Psoas muscle (tissue), 8 donors: ENCODE data around the gene MYLK4. TPM values are rescaled to one million over a fixed set of nuclear protein-coding genes. Genes with fewer than 3 reads are reported as not detected.
A peak's percentile ranks its signal among the peaks of the same experiment; 100 is the strongest.

Experiments
- ATAC-seq, 4 donors: fragments of 200-7000 bp; cut with Tn5 transposase; one replicate each; pipeline ENCODE4 v1.9.1; 2020; ENCODE audit warnings: moderate library complexity in 3 of 4, mild to moderate bottlenecking in 2 of 4
- DNase-seq, 2 donors: peaks; one replicate each; pipeline ENCODE4 v3.0.0-alpha.2; 2020
- H3K27ac ChIP-seq: fragments of 200-600 bp; one replicate; pipeline ENCODE4 v1.8.0; 2022
- H3K27me3 ChIP-seq, 3 donors: fragments of 200-600 bp in 1 of 3; one replicate each; pipeline versions ENCODE4 v1.6.1 to v1.8.0; 2013 to 2022; ENCODE audit warnings: low read length in 2 of 3, mild to moderate bottlenecking in 2 of 3, moderate library complexity in 1 of 3; ENCODE audit not compliant: insufficient read depth in 3 of 3
- H3K36me3 ChIP-seq, 2 donors: fragments of 200-600 bp in 1 of 2; one replicate each; pipeline versions ENCODE4 v1.6.1 to v1.8.0; 2013 to 2022; ENCODE audit warnings: low read depth in 1 of 2, mild to moderate bottlenecking in 1 of 2, moderate library complexity in 1 of 2; ENCODE audit not compliant: insufficient read depth in 1 of 2
- H3K4me1 ChIP-seq: fragments of 200-600 bp; one replicate; pipeline ENCODE4 v1.8.0; 2022
- H3K4me3 ChIP-seq: fragments of 200-600 bp; one replicate; pipeline ENCODE4 v1.8.0; 2022; ENCODE audit warnings: mild to moderate bottlenecking
- H3K9me3 ChIP-seq: fragments of 200-600 bp; one replicate; pipeline ENCODE4 v1.8.0; 2022
- CTCF ChIP-seq: fragments of 200-600 bp; IDR thresholded peaks from one replicate; pipeline ENCODE4 v1.8.0; 2022; ENCODE audit warnings: antibody characterized with exemption
- WGBS, 3 donors: extraction: QIAGEN DNeasy Blood & Tissue Kit; methylation state at CpG; one replicate each; pipeline versions ENCODE4 v1.1.6 to v1.1.7; 2013; 5-methylcytosine and 5-hydroxymethylcytosine counted together
- intact Hi-C, 2 donors: fragments of 100-400 bp; cut with DNase I; formaldehyde crosslinking; loops; one replicate each; pipeline versions ENCODE4 v1.11.0 to v1.14.2; 2022
- polyA plus RNA-seq, 3 donors: library from polyadenylated mRNA; stranded (reverse); fragments of 200-250 nt; gene quantifications; one replicate each; pipeline ENCODE4 v1.2.3, GENCODE V29; 2013
- total RNA-seq, 4 donors: library from RNA; stranded (reverse); fragmentation: NEBNext Ultra II Directional in 2 of 4; extraction: Animal tissue kit (Norgen Biotek cat#: 25700) in 2 of 4; gene quantifications; one replicate each; pipeline versions ENCODE4 v1.2.1 to v1.2.4, GENCODE V29; 2021 to 2023
- donor health status: healthy with polysubstance abuse.
- donor health status: DM: no; HTN: no; CAD: no; lungs with moderate emphysema.
- donor health status: Bipolar disorder and iron deficiency.
- donor health status: healthy.
- donor health status: DM: yes; HTN: yes; CAD: no.
- donor health status: DM: no; HTN: no; CAD: no.
- donor health status: DM: no; HTN: no; CAD: no.
- donor health status: DM: yes; HTN: yes; CAD: no.

The MYLK4 gene
- total and polyA plus RNA-seq, 7 donors, result 0.09 to 143 (median 2.9) TPM

DNA sequence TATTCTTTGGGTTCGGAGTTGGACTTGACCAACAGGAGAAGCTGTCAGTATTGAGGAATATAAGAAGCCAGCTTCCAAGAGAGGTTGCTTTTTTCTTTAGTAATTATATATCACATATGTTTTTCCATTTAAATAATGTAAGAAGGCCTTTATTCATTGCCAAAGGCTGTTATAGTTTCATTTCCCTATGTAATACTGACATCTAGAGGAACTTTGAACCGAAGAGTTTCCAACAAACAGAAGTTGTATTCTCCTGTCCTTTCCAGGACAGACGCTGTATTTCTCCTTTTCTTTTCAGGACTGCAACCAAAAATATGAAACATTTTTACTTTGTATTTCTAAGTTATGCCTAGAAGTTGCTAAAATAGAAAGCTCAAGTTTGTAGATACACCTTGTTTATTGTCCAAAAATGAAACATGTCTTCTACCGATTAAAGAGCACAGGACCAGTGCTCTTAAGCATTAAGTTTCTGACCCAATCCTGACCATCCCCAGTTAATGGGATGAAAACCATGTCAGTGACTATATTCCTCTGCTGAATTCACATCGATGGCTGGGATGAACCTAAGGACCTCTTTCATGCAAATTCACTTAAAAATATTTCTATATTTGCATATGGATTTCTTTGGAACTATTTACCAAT lies 55.1 kb downstream of the MYLK4 start:
- Histone ChIP-seq H3K27me3 (no peaks in the 10 kb centered on the region), H3K4me3 (no peak overlapping the region), H3K27ac (no peak overlapping the region), H3K4me1 (no peaks in the 10 kb centered on the region), H3K9me3 (no peaks in the 10 kb centered on the region), H3K36me3 (peaks cover 0 to 5% of the 10 kb centered on the region in 2 donors)
- ATAC-seq (peak in 3 of 4 donors; percentile 45 to 58 (median 47)), DNase-seq (no peak)
- intact Hi-C loops, result loop anchor here in 1 of 2 donors (5.0 kb wide), 2 partner anchors 488 to 1098 kb away; no protein-coding TSS in a partner anchor
- TF ChIP-seq CTCF, result peak; percentile 54
- 50 to 57% (median 53%) methylated on average over 5 of the region's 5 CpGs for WGBS, 3 donors

- Histone ChIP-seq H3K4me3 (no peak overlapping the region), H3K36me3 (peaks cover 0 to 5% of the 10 kb centered on the region in 2 donors), H3K27ac (no peak overlapping the region), H3K4me1 (no peaks in the 10 kb centered on the region), H3K9me3 (no peaks in the 10 kb centered on the region), H3K27me3 (no peaks in the 10 kb centered on the region)
- WGBS, 3 donors, result 51 to 71% (median 58%) methylated on average over 1 of the region's 1 CpG
- TF ChIP-seq CTCF, result no peak
- ATAC-seq, result no peak
- DNase-seq, result no peak
- intact Hi-C loops, result no loop called here
Observed at GRCh38 chr6:2693231-2693630, 57.5 kb downstream of the MYLK4 start.

DNA sequence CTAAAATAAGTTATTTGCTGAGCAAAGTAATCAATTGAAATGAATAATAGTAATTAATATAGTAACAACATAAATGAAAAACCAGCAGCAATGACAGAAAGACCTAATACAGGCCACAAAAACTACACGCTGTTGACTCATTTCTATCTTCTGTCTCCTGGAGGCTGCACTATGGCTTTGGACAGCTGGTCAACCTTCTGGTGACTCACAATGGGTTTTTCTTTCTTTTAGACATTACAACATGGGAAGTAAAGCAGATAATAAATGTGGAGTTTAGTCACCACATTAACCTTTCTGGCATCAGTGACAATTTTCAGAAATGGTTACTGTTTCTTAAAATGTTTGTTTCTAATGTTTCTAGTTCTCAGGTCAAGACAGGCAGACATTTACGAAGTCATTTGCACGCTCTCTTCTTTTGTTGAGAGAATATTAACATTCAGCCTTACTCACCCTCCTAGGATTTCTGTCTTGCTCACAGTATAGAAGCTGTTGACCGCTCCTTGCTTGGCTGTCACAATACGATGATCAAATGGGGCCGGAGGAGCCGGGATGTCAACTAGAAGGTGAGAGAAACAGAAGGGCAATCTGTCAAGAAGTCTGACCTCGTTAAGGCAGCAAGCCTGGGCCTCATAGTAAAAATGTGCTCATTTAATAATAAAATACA lies 62.2 kb downstream of the MYLK4 start:
- ATAC-seq (peak; percentile 71 to 83 (median 76)), DNase-seq (no peak)
- intact Hi-C loops, result no loop called here
- H3K27me3 ChIP-seq, result no peaks in the 10 kb centered on the region
- TF ChIP-seq CTCF, result no peak
- H3K4me3 ChIP-seq, result no peak overlapping the region
- no peaks in the 10 kb centered on the region for H3K4me1 ChIP-seq
- H3K9me3 ChIP-seq, result no peaks in the 10 kb centered on the region
- peak overlapping the region; percentile 56 for H3K27ac ChIP-seq
- peaks cover 0 to 13% of the 10 kb centered on the region in 2 donors for H3K36me3 ChIP-seq
- 82 to 92% (median 88%) methylated on average over 8 of the region's 8 CpGs for WGBS, 3 donors

DNA sequence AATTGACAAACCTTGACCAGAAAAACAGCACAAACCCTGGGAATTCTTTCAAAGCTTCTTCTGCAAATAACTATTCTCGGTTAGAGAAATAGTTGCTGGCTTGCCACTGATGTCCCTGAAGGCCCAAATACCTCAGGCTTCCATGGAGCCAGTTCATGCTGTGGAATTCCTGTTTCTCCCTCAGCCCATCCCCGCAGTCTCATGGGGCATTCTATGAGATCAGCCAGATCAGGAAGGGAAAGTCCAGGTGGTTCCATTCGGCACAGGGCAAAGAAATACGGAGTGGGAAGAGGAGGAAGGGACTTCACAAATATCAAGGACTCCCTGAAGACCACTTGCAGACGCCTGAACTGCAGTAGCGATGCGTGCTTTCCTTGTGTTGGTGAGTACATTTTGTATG lies 63.3 kb downstream of the MYLK4 start:
- H3K36me3 ChIP-seq, result peaks cover 0 to 19% of the 10 kb centered on the region in 2 donors
- H3K4me3 ChIP-seq, result no peak overlapping the region
- H3K4me1 ChIP-seq, result no peaks in the 10 kb centered on the region
- TF ChIP-seq CTCF, result no peak
- no peaks in the 10 kb centered on the region for H3K9me3 ChIP-seq
- WGBS, 3 donors, result 59 to 75% (median 63%) methylated on average over 7 of the region's 7 CpGs
- intact Hi-C loops, result no loop called here
- H3K27me3 ChIP-seq, result no peaks in the 10 kb centered on the region
- ATAC-seq, result no peak
- no peak for DNase-seq
- peak overlapping the region; percentile 56 for H3K27ac ChIP-seq
